ENCODE results near the gene PCDHGA6.
"Not testable (repeated sequence)": the region's sequence is repeated elsewhere in the genome, so short reads cannot be mapped to it uniquely, and the experiment has no call there.

The PCDHGA6 gene

DNA sequence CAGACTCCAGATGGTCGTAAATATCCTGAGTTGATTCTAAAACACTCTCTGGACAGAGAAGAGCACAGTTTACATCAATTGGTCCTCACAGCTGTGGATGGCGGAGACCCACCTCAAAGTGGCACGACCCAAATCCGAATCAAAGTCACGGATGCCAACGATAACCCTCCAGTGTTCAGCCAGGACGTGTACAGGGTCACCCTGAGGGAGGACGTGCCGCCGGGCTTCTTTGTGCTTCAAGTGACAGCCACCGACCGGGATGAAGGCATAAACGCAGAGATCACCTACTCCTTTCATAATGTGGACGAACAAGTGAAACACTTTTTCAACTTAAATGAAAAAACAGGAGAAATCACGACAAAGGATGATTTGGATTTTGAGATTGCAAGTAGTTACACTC lies 13.0 kb upstream of the PCDHGA6 start:
- DNase-seq = no peak

DNA sequence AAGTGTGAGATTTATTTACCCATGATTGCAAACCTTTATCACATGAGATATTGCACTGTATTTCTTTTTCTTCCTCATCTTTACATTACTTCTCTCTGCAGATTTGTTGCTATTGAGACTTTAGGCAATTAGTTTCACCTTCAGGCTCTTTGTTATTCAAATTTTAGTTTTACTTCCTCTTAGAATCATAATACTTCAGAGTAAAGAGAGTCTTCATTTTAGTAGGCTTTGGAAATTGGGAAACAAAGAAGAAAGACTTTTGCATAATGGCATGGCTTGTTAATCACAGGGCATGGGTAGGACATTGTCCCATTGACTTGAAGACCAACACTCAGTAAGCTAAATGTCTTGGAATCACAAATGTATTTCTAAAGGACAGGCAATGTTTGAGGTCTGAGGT lies 11.0 kb upstream of the PCDHGA6 start:
- DNase-seq = no peak

DNA sequence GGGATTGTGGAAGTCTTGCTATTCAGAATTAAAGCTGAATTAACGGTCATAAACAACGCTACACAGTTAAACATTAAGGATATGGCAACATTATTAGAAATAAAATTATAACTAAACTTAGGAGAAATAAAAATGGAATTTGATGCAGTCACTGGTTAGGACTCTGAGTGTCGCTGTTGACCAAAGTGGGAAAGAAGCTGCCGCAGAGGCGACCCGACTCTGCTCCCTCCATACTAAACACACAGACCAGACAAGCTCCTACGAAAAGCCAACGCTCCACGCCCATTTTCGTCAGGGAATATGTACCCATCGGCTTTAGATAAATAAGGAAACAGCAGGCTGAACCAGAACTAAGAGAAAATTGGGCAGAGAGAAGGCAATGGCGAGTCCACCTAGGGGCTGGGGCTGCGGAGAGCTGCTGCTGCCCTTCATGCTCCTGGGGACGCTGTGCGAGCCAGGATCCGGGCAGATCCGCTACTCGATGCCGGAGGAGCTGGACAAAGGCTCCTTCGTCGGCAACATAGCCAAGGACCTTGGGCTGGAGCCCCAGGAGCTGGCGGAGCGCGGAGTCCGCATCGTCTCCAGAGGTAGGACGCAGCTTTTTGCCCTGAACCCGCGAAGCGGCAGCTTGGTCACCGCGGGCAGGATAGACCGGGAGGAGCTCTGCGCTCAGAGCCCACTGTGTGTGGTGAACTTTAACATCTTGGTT lies 9.6 kb upstream of the PCDHGA6 start, which contains the start of gene PCDHGA5:
PCDHGA5 (plus strand) TSS at position 211 of the 709 bp plus-strand sequence; CDS start at position 380, 169 bp downstream.
- DNase-seq = no peak

DNA sequence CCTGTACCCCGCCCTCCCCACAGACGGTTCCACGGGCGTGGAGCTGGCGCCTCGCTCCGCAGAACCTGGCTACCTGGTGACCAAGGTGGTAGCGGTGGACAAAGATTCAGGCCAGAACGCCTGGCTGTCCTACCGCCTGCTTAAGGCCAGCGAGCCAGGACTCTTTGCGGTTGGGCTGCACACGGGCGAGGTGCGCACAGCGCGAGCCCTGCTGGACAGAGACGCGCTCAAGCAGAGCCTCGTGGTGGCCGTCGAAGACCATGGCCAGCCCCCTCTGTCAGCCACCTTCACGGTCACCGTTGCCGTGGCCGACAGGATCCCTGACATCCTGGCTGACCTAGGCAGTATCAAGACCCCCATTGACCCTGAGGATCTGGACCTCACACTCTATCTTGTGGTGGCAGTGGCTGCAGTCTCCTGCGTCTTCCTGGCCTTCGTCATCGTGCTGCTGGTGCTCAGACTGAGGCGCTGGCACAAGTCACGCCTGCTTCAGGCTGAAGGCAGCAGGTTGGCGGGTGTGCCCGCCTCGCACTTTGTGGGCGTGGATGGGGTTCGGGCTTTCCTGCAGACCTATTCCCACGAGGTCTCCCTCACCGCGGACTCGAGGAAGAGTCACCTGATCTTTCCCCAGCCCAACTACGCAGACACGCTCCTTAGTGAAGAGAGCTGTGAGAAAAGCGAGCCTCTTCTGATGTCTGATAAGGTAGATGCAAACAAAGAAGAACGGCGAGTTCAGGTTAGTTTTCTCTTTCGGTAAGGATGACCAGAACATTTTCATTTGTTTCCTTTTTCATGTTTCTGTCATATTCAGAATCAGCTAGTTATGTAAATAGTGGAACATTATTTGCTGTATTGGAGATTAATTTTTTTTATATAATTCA lies 7.4 kb upstream of the PCDHGA6 start:
- DNase-seq = no peak

DNA sequence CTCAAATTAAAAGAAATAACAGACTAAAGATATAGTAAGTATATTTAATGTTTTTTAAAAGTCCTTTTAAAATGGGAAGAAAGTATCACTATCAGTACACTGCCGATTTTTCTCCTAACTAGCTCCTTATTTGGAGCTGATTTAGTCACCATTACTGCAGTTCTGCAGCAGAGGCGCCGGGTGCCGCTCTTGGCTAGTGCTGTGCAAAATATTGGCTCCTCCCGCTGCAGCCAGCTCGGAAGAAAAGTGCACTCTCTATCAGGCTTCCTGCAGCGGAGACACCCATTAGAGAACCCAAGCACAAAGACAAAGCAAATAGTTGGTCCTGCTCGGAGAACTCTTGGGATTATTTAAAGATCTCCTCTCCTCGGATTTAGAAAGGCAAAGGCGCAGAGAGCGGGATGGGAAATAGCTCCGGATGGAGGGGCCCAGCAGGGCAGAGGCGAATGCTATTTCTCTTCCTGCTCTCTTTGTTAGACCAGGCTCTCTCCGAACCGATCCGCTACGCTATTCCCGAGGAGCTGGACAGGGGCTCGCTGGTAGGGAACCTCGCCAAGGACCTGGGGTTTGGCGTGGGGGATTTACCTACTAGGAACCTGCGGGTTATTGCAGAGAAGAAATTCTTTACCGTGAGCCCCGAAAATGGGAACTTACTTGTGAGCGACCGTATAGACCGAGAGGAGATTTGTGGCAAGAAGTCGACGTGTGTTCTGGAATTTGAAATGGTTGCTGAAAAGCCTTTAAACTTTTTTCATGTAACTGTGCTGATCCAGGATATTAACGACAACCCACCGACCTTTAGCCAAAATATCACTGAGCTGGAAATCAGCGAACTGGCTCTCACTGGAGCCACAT lies 3.5 kb upstream of the PCDHGA6 start, which contains the start of gene PCDHGB3:
PCDHGB3 (plus strand) TSS at position 249 of the 855 bp plus-strand sequence; CDS start at position 402, 153 bp downstream.
- DNase-seq = no peak

DNA sequence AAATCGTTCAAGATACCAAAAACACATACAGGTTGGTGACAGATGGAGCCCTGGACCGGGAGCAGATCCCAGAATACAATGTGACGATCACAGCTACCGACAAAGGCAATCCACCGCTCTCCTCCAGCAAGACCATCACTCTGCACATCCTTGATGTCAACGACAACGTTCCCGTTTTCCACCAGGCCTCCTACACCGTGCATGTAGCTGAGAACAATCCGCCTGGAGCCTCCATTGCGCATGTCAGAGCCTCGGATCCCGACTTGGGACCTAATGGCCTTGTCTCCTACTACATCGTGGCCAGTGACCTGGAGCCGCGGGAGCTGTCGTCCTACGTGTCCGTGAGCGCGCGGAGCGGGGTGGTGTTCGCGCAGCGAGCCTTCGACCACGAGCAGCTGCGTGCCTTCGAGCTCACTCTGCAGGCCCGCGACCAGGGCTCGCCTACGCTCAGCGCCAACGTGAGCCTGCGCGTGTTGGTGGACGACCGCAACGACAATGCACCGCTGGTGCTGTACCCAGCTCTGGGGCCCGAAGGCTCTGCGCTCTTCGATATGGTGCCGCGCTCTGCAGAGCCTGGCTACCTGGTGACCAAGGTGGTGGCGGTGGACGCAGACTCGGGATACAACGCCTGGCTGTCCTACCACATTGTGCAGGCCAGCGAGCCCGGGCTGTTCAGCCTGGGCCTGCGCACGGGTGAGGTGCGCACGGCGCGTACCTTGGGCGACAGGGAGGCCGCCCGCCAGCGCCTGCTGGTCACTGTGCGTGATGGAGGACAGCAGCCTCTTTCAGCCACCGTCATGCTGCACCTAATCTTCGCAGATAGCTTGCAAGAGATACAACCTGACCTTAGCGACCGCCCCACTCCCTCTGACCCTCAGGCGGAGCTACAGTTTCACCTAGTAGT lies 1.9 kb upstream of the PCDHGA6 start:
- no peak for DNase-seq

DNA sequence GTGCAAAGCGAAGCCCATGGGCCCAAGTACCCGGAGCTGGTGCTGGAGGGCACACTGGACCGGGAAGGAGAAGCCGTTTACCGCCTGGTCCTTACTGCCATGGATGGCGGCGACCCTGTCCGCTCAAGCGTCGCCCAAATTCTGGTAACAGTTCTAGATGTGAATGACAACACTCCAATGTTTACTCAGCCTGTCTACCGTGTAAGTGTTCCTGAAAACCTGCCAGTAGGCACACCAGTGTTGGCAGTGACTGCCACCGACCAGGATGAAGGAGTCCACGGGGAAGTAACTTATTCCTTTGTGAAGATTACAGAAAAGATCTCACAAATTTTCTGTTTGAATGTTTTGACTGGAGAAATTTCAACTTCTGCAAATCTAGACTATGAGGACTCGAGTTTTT lies 936 bp downstream of the PCDHGA6 start:
- no peak for DNase-seq

DNA sequence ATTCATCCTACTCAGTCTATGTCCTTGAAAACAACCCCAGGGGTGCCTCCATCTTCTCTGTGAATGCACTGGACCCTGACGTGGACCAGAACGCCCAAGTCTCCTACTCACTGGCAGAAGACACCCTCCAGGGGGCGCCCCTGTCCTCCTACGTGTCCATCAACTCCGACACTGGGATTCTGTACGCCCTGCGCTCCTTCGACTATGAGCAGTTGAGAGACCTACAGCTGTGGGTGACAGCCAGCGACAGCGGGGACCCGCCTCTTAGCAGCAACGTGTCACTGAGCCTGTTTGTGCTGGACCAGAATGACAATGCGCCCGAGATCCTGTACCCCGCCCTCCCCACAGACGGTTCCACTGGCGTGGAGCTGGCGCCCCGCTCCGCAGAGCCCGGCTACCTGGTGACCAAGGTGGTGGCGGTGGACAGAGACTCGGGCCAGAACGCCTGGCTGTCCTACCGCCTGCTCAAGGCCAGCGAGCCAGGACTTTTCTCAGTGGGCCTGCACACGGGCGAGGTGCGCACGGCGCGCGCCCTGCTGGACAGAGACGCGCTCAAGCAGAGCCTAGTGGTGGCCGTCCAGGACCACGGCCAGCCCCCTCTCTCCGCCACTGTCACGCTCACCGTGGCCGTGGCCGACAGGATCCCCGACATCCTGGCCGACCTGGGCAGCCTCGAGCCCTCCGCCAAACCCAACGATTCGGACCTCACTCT lies 1.9 kb downstream of the PCDHGA6 start:
- not testable (repeated sequence) for DNase-seq

DNA sequence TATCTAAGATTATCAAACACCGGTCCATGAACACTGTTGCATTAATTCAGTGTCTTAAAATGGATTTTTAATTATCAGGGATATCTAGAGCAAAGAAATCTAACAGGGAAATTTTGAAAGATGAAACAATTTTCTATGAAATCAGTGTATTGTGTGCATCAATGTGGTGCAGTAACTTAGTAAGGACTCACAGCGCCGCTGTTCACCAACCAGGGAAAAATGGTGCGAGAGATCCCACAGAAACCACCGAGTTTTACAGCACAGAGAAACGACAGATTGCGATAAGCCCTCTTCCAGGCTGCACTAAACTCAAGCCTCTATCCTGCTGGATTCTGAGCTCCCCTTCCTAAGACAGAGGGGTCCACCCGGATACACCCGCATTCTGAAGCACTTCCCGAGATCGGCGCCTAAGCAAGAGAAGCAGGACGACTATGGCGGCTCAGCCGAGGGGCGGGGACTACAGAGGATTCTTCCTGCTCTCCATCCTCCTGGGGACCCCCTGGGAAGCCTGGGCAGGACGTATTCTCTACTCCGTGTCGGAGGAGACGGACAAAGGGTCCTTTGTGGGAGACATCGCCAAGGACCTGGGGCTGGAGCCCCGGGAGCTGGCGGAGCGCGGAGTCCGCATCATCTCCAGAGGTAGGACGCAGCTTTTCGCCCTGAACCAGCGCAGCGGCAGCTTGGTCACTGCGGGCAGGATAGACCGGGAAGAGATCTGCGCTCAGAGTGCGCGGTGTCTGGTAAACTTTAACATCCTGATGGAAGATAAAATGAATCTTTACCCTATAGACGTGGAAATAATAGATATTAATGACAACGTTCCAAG lies 9.0 kb downstream of the PCDHGA6 start, which contains the start of gene PCDHGA7:
PCDHGA7 (plus strand) TSS at position 274 of the 826 bp plus-strand sequence; CDS start at position 432, 158 bp downstream.
- DNase-seq = no peak

DNA sequence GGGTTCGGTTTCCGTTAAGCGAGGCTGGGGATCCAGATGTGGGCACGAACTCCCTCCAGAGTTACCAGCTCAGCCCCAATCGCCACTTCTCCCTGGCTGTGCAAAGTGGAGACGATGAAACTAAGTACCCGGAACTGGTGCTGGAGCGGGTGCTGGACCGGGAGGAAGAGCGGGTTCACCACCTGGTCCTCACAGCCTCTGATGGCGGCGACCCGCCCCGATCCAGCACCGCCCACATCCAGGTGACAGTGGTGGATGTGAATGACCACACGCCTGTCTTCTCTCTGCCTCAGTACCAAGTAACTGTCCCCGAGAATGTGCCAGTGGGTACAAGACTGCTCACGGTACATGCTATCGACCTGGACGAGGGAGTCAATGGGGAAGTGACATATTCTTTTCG lies 9.7 kb downstream of the PCDHGA6 start:
- no peak for DNase-seq

DNA sequence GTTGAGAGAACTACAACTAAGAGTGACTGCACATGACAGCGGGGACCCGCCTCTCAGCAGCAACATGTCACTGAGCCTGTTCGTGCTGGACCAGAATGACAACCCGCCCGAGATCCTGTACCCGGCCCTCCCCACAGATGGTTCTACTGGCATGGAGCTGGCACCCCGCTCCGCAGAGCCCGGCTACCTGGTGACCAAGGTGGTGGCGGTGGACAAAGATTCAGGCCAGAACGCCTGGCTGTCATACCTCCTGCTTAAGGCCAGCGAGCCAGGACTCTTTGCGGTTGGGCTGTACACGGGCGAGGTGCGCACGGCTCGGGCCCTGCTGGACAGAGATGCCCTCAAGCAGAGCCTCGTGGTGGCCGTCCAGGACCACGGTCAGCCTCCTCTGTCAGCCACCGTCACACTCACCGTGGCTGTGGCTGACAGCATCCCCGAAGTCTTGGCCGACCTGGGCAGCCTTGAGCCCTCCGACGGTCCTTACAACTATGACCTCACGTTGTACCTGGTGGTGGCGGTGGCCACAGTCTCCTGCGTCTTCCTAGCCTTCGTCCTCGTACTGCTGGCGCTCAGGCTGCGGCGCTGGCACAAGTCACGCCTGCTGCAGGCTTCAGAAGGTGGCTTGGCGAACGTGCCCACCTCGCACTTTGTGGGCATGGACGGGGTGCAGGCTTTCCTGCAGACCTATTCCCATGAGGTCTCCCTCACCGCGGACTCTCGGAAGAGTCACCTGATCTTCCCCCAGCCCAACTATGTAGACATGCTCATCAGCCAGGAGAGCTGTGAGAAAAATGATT lies 11.0 kb downstream of the PCDHGA6 start:
- DNase-seq = no peak

DNA sequence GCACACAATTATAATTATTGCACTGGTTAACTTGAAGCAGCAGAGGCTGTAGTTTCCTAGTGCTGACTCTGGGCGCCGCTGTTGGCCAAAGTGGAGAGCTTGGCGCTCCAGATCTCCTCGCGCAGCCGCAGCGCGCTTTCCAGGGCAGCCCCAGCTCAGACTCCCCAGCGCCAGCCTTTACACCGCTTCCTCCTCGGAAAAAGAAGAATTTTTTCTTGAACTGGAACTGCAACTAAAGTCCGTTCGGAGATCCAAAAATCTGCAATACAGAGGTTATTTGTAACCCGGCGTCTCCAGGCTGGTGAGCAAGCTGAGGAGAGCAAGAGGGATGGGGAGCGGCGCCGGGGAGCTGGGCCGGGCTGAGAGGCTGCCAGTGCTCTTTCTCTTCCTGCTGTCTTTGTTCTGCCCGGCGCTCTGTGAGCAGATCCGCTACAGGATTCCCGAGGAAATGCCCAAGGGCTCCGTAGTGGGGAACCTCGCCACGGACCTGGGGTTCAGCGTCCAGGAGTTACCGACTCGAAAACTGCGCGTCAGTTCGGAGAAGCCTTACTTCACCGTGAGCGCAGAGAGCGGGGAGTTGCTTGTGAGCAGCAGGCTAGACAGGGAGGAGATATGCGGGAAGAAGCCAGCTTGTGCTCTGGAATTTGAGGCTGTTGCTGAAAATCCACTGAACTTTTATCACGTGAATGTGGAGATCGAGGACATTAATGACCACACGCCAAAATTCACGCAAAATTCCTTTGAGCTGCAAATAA lies 14.0 kb downstream of the PCDHGA6 start, which contains the start of gene PCDHGB4:
PCDHGB4 (plus strand) TSS at position 142 of the 755 bp plus-strand sequence; CDS start at position 329, 187 bp downstream.
- DNase-seq = not testable (repeated sequence)

DNA sequence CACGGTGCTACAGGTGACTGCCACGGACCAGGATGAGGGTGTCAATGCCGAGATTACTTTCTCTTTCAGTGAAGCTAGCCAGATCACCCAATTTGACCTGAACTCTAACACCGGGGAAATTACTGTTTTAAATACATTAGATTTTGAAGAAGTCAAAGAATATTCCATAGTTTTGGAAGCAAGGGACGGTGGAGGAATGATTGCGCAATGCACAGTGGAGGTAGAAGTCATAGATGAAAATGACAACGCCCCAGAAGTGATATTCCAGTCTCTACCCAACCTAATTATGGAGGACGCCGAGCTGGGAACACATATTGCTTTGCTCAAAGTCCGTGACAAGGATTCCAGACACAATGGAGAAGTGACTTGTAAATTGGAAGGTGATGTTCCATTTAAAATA lies 15.0 kb downstream of the PCDHGA6 start:
- no peak for DNase-seq

DNA sequence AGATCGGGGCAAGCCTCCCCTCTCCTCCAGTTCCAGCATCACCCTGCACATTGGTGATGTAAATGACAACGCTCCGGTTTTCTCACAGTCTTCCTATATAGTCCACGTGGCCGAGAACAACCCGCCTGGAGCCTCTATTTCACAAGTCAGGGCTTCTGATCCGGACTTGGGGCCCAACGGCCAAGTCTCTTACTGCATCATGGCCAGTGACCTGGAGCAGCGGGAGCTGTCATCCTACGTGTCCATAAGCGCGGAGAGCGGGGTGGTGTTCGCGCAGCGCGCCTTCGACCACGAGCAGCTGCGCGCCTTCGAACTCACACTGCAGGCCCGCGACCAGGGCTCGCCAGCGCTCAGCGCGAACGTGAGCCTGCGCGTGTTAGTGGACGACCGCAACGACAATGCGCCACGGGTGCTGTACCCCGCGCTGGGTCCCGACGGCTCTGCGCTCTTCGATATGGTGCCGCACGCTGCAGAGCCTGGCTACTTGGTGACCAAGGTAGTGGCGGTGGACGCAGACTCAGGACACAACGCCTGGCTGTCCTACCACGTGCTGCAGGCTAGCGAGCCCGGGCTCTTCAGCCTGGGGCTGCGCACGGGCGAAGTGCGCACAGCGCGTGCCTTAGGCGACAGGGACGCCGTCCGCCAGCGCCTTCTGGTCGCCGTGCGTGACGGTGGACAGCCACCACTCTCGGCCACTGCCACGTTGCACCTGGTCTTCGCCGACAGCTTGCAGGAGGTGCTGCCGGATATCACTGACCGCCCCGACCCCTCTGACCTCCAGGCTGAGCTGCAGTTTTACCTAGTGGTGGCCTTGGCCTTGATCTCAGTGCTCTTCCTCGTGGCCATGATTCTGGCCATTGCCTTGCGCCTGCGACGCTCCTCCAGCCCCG lies 15.7 kb downstream of the PCDHGA6 start:
- no peak for DNase-seq

DNA sequence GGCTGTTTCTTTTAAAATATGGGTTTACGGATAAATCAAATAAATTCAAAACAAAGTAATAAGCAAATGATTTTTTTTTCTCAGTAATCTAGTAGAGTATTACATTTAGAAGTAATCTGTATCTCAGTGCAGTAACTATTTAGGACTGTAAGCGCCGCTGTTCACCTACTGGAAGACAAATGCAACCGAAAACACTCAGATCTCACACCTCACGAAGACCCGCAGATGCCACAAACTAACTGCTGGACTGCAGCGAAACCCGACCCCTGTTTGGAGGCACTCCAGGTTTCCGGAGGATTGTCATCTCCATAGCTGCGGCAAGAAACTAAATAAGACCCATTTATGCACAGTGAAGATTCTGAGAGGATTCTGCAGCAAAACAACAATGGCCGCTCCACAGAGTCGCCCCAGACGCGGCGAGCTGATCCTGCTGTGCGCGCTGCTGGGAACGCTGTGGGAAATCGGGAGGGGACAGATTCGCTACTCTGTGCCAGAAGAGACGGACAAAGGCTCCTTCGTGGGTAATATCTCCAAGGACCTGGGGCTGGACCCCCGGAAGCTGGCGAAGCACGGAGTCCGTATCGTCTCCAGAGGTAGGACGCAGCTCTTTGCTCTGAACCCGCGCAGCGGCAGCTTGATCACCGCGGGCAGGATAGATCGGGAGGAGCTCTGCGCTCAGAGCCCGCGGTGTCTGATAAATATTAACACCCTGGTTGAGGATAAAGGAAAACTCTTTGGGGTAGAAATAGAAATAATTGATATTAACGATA lies 18.9 kb downstream of the PCDHGA6 start, which contains the start of gene PCDHGA8:
PCDHGA8 (plus strand) TSS at position 205 of the 770 bp plus-strand sequence; CDS start at position 386, 181 bp downstream.
- DNase-seq = no peak

DNA sequence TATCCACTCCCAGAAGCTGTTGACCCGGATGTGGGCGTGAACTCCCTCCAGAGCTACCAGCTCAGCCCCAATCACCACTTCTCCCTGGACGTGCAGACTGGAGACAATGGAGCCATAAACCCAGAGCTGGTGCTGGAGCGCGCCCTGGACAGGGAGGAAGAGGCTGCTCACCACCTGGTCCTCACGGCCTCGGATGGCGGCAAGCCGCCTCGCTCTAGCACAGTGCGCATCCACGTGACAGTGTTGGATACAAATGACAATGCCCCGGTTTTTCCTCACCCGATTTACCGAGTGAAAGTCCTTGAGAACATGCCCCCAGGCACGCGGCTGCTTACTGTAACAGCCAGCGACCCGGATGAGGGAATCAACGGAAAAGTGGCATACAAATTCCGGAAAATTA lies 19.6 kb downstream of the PCDHGA6 start:
- no peak for DNase-seq

Measured in activated gamma-delta T cell treated with Interleukin-2 at 50 U/mL for 16 hours (primary cell).